CD4-positive, alpha-beta T cell (primary cell): ENCODE data around the gene RPL11. TPM values are rescaled to one million over a fixed set of nuclear protein-coding genes. Genes with fewer than 3 reads are reported as not detected.

Experiments used
- ATAC-seq: fragments of 200-7000 bp; cut with Tn5 transposase; one replicate; pipeline ENCODE4 v1.10.0; 2022; ENCODE audit warnings: mild to moderate bottlenecking; ENCODE audit not compliant: poor library complexity
- CTCF ChIA-PET: fragments of 350-600 bp; sonication (Branson Sonifier 250); formaldehyde crosslinking; loops from one replicate; lab custom pipeline; 2021; ENCODE audit warnings: antibody characterized with exemption, inconsistent platforms; lab: Charles Lee
- POLR2A ChIA-PET: fragments of 350-600 bp; sonication (Branson Sonifier 250); formaldehyde crosslinking; loops from one replicate; lab custom pipeline; 2021; ENCODE audit warnings: antibody characterized with exemption, inconsistent platforms; lab: Charles Lee
- DNase-seq, 14 experiments: peaks; one replicate each; pipeline ENCODE4 v3.0.0-alpha.2; 2013 to 2020; ENCODE audit warnings: mixed read lengths in 2 of 14
- H3K27ac ChIP-seq, 2 donors: one replicate each; pipeline versions ENCODE4 v1.5.1 to v1.7.0; 2013; ENCODE audit warnings: low read length in 2 of 2, low read depth in 1 of 2, mild to moderate bottlenecking in 1 of 2
- H3K27me3 ChIP-seq, 2 experiments: 1 replicate in 1 of 2; 2 replicates in 1 of 2; pipeline versions ENCODE4 v1.6.1 to v1.7.0; 2013; ENCODE audit warnings: low read length in 2 of 2, control low read depth in 1 of 2, mild to moderate bottlenecking in 1 of 2, moderate library complexity in 1 of 2; ENCODE audit not compliant: insufficient read depth in 2 of 2, control insufficient read depth in 1 of 2
- H3K36me3 ChIP-seq: one replicate; pipeline ENCODE4 v1.6.1; 2013; ENCODE audit warnings: low read length, control low read depth; ENCODE audit not compliant: insufficient read depth
- H3K4me1 ChIP-seq: one replicate; pipeline ENCODE4 v1.6.1; 2013; ENCODE audit warnings: low read length, control low read depth; ENCODE audit not compliant: insufficient read depth
- H3K4me3 ChIP-seq: one replicate; pipeline ENCODE4 v1.5.1; 2013; ENCODE audit warnings: mild to moderate bottlenecking, low read length, moderate library complexity
- H3K9me3 ChIP-seq, 2 experiments: 1 replicate in 1 of 2; 2 replicates in 1 of 2; pipeline versions ENCODE4 v1.6.1 to v1.7.0; 2013; ENCODE audit warnings: low read length in 2 of 2, mild to moderate bottlenecking in 2 of 2, control low read depth in 1 of 2, moderate library complexity in 1 of 2; ENCODE audit not compliant: control insufficient read depth in 1 of 2, insufficient read depth in 1 of 2
- H3K27ac Mint-ChIP-seq: one replicate; pipeline ENCODE4 v1.8.0; 2020; ENCODE audit warnings: mixed read lengths
- H3K27me3 Mint-ChIP-seq: one replicate; pipeline ENCODE4 v1.8.0; 2021; ENCODE audit warnings: mixed read lengths
- H3K36me3 Mint-ChIP-seq: one replicate; pipeline ENCODE4 v1.8.0; 2021; ENCODE audit warnings: low read depth, mixed read lengths
- H3K4me1 Mint-ChIP-seq: one replicate; pipeline ENCODE4 v1.8.0; 2021; ENCODE audit warnings: low read depth, mixed read lengths
- H3K4me3 Mint-ChIP-seq: one replicate; pipeline ENCODE4 v1.8.0; 2020; ENCODE audit warnings: mild to moderate bottlenecking, mixed read lengths
- H3K9me3 Mint-ChIP-seq: one replicate; pipeline ENCODE4 v1.8.0; 2020; ENCODE audit warnings: mixed read lengths
- intact Hi-C, 2 experiments: fragments of 100-400 bp; cut with DNase I in 1 of 2; cut with micrococcal nuclease in 1 of 2; formaldehyde crosslinking; loops; one replicate each; pipeline versions ENCODE4 v1.15.1 to v1.9.0; 2023 to 2025; cut with DNase I, micrococcal nuclease
- total RNA-seq, 174 experiments: library from RNA in 2 of 174; stranded (reverse) in 2 of 174; gene quantifications; one replicate each; pipeline ENCODE4 v1.2.3 and lab custom pipeline; 2021 to 2026
- TF ChIP-seq, protein P1 (sequence below): fragments of 200-600 bp; IDR thresholded peaks from one replicate; pipeline ENCODE4 v1.8.0; 2022; ENCODE audit warnings: antibody characterized with exemption, mild to moderate bottlenecking

RPL11 gene
- total RNA-seq, 2 experiments from 2014 or later: 2,191 to 2,374 TPM

DNA sequence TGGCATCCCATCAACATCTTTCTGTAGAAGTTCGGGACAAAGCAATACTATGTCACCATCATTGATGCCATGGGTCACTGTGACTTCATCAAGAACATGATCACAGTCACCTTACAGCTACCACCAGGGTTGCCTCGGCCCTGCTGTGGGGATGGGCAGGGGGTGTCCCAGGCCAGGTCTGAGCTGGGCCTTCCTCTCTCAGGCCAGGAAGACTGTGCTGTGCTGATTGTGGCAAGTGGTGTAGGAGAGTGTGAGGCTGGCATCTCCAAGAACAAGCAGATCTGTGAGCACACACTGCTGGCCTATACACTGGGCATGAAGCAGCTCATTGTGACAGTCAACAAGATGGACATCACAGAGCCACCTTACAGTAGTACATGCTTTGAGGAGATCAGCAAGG lies 20.9 kb upstream of the RPL11 start:
- H3K4me1 ChIP-seq: no peaks in the 10 kb centered on the region
- no peaks in the 10 kb centered on the region for H3K27me3 ChIP-seq
- no peak overlapping the region for H3K4me3 ChIP-seq
- intact Hi-C loops: no loop called here
- H3K27me3 Mint-ChIP-seq: no peaks in the 10 kb centered on the region
- CTCF ChIA-PET: no interaction called here
- no peaks in the 10 kb centered on the region for H3K36me3 Mint-ChIP-seq
- TF ChIP-seq, protein P1, sequence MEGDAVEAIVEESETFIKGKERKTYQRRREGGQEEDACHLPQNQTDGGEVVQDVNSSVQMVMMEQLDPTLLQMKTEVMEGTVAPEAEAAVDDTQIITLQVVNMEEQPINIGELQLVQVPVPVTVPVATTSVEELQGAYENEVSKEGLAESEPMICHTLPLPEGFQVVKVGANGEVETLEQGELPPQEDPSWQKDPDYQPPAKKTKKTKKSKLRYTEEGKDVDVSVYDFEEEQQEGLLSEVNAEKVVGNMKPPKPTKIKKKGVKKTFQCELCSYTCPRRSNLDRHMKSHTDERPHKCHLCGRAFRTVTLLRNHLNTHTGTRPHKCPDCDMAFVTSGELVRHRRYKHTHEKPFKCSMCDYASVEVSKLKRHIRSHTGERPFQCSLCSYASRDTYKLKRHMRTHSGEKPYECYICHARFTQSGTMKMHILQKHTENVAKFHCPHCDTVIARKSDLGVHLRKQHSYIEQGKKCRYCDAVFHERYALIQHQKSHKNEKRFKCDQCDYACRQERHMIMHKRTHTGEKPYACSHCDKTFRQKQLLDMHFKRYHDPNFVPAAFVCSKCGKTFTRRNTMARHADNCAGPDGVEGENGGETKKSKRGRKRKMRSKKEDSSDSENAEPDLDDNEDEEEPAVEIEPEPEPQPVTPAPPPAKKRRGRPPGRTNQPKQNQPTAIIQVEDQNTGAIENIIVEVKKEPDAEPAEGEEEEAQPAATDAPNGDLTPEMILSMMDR: no peak
- H3K9me3 ChIP-seq: no peaks in the 10 kb centered on the region
- H3K9me3 Mint-ChIP-seq: no peaks in the 10 kb centered on the region
- no peak overlapping the region for H3K27ac Mint-ChIP-seq
- H3K4me1 Mint-ChIP-seq: no peaks in the 10 kb centered on the region
- H3K36me3 ChIP-seq: no peaks in the 10 kb centered on the region
- H3K4me3 Mint-ChIP-seq: no peak overlapping the region
- no peak overlapping the region for H3K27ac ChIP-seq
- DNase-seq (no peak), ATAC-seq (no peak)
- POLR2A ChIA-PET: no interaction called here

DNA sequence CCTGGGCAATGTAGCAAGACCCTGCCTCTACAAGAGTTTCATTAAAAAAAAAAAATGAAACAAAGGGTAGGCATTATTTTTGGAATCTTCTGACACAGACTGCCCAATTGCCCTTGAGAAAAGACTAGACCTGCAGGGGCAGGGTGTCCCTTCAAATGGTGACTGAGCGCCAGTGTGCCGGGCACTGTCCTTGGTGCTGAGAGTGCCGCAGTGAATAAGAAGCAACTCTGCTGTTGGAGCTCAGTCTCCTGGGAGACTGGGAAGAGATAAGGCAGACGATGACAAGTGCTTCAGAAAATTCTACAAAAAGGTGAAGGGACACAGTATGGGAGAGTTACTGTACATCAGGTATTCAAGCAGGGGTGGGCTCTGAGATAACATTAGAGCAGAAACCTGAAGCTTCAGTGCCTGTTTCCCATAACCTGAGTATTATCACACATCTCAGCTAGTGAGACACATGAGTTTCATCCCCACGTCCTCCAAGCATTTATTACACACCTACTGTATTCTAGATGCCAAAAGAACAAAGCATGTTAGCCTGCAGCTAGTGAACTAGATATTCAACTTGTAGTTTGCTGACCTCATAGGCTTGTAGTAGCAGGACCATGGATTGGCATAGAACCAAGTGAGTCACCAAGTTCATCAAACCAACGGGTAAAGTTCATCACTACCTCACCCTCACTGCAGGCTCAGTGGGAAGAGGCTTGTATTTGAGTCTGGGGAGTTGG lies 18.4 kb upstream of the RPL11 start:
- Histone ChIP-seq H3K36me3 (no peaks in the 10 kb centered on the region), H3K27ac (no peak overlapping the region), H3K27me3 (no peaks in the 10 kb centered on the region), H3K4me1 (no peaks in the 10 kb centered on the region), H3K9me3 (no peaks in the 10 kb centered on the region), H3K4me3 (no peak overlapping the region)
- no peak for ATAC-seq
- Mint-ChIP-seq H3K36me3 (no peaks in the 10 kb centered on the region), H3K9me3 (no peaks in the 10 kb centered on the region), H3K4me3 (no peak overlapping the region), H3K27me3 (peaks cover under 1% of the 10 kb centered on the region), H3K4me1 (no peaks in the 10 kb centered on the region), H3K27ac (no peak overlapping the region)
- DNase-seq: no peak
- intact Hi-C loops: no loop called here
- TF ChIP-seq, protein P1: no peak
- ChIA-PET POLR2A (no interaction called here), CTCF (no interaction called here)

DNA sequence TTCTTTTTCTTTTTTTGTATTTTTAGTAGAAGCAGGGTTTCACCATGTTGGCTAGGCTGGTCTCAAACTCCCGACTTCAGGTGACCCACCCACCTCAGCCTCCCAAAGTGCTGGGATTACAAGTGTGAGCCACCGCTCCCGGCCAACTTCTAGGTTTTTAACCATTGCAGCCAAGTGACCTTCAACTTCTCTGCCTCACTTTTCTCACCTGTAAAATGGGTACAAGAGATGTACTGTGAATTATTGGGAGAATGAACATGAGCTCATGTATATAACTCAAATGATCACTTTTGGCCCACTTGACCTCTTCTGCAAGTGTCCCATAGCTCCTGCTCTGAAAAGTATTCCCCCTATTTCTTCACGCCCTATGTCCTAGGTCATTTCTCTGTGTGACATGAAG lies 11.8 kb upstream of the RPL11 start:
- no peaks in the 10 kb centered on the region for H3K4me1 ChIP-seq
- H3K27me3 Mint-ChIP-seq: peaks cover 20% of the 10 kb centered on the region
- no peaks in the 10 kb centered on the region for H3K4me1 Mint-ChIP-seq
- TF ChIP-seq, protein P1: no peak
- no peak overlapping the region for H3K4me3 ChIP-seq
- intact Hi-C loops: no loop called here
- DNase-seq (no peak), ATAC-seq (no peak)
- H3K9me3 Mint-ChIP-seq: no peaks in the 10 kb centered on the region
- H3K27me3 ChIP-seq: peaks cover 0 to 3% of the 10 kb centered on the region in 2 experiments
- H3K36me3 ChIP-seq: no peaks in the 10 kb centered on the region
- ChIA-PET POLR2A (no interaction called here), CTCF (no interaction called here)
- H3K36me3 Mint-ChIP-seq: no peaks in the 10 kb centered on the region
- H3K4me3 Mint-ChIP-seq: no peak overlapping the region
- no peaks in the 10 kb centered on the region for H3K9me3 ChIP-seq
- H3K27ac Mint-ChIP-seq: no peak overlapping the region
- H3K27ac ChIP-seq: no peak overlapping the region
